Measurements from ENCODE around the gene HYAL3. TPM values are rescaled to one million over a fixed set of nuclear protein-coding genes. Genes with fewer than 3 reads are reported as not detected.
A peak's percentile ranks its signal among the peaks of the same experiment; 100 is the strongest.

The HYAL3 gene
- total and polyA plus RNA-seq, 2 of the 13 experiments (the other 11 are each of a cell fraction or from before 2014, with no cell fraction given) = 5.5 to 10.4 TPM

DNA sequence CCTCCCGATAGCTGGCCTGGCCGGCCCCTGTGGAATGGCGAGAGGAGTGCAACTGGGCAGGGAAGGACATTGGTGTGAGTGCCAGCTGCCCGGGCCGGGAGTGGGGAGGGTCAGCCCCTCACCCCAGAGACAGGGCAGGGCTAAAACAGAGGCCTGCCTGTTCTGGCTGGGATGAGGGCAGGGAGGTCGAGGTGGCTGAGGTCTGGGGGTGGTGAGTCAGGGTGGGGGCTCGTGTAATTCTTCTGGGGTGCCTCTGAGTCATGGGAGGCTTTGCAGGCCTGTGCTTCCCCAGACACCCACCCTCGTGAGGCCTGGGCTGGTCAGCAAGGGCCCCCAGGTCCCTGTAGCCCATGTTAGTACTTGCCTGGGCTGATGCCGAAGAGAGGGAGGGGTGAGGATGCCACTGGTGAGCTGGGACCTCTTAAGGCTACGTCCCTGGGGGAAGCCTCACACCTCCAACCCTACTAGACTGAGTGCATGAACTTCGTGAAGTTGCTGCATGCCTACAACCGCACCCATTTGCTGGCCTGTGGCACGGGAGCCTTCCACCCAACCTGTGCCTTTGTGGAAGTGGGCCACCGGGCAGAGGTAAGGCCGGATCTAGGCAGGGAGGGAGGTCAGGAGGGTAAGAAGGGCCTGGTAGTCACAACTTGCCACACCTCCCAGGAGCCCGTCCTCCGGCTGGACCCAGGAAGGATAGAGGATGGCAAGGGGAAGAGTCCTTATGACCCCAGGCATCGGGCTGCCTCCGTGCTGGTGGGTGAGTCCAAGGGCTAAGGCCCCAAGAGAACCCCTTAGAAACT lies 28.6 kb downstream of the HYAL3 start (continued):
- TF ChIP-seq, protein P1, sequence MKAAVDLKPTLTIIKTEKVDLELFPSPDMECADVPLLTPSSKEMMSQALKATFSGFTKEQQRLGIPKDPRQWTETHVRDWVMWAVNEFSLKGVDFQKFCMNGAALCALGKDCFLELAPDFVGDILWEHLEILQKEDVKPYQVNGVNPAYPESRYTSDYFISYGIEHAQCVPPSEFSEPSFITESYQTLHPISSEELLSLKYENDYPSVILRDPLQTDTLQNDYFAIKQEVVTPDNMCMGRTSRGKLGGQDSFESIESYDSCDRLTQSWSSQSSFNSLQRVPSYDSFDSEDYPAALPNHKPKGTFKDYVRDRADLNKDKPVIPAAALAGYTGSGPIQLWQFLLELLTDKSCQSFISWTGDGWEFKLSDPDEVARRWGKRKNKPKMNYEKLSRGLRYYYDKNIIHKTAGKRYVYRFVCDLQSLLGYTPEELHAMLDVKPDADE (CRISPR knock-in tag; IDR thresholded peaks at IDR 0.05) = no peak
- TF ChIP-seq RAD21 (CRISPR knock-in tag; IDR thresholded peaks at IDR 0.05) (no peak), KLF9 (CRISPR knock-in tag; IDR thresholded peaks at IDR 0.05; ENCODE audit: low read depth) (no peak), TRIM24 (CRISPR knock-in tag; IDR thresholded peaks at IDR 0.05) (no peak), NFE2L2 (IDR thresholded peaks at IDR 0.05; ENCODE audit: low read length) (no peak), ZBTB38 (CRISPR knock-in tag; IDR thresholded peaks at IDR 0.05) (no peak; the same call in 1 of the 2 replicates), ZNF121 (CRISPR knock-in tag; IDR thresholded peaks at IDR 0.05) (no peak), KDM1A (CRISPR knock-in tag; IDR thresholded peaks at IDR 0.05) (no peak), GLI4 (CRISPR knock-in tag; IDR thresholded peaks at IDR 0.05; ENCODE audit: borderline replicate concordance) (peak; percentile 15; the same call in 1 of the 2 replicates), ZNF136 (CRISPR knock-in tag; IDR thresholded peaks at IDR 0.05; ENCODE audit: low read depth) (no peak), FOSL2 (CRISPR knock-in tag; IDR thresholded peaks at IDR 0.05) (peak; percentile 16; the same call in 1 of the 2 replicates), TEAD2 (CRISPR knock-in tag; IDR thresholded peaks at IDR 0.05) (no peak), NR2F2 (IDR thresholded peaks at IDR 0.05; ENCODE audit: borderline replicate concordance, low read depth) (no peak), CBX5 (CRISPR knock-in tag; IDR thresholded peaks at IDR 0.05; ENCODE audit: borderline replicate concordance) (no peak), ATF7 (IDR thresholded peaks at IDR 0.05) (no peak), ATF7 (CRISPR knock-in tag; IDR thresholded peaks at IDR 0.05) (0 out of 2 replicates have a peak, but pooled peaks have one; percentile 8), SAFB2 (CRISPR knock-in tag; IDR thresholded peaks at IDR 0.05; ENCODE audit: borderline replicate concordance, low read depth) (0 out of 2 replicates have a peak, but pooled peaks have one; percentile 39), SATB2 (CRISPR knock-in tag; IDR thresholded peaks at IDR 0.05) (no peak)
- TF ChIP-seq, protein P2, sequence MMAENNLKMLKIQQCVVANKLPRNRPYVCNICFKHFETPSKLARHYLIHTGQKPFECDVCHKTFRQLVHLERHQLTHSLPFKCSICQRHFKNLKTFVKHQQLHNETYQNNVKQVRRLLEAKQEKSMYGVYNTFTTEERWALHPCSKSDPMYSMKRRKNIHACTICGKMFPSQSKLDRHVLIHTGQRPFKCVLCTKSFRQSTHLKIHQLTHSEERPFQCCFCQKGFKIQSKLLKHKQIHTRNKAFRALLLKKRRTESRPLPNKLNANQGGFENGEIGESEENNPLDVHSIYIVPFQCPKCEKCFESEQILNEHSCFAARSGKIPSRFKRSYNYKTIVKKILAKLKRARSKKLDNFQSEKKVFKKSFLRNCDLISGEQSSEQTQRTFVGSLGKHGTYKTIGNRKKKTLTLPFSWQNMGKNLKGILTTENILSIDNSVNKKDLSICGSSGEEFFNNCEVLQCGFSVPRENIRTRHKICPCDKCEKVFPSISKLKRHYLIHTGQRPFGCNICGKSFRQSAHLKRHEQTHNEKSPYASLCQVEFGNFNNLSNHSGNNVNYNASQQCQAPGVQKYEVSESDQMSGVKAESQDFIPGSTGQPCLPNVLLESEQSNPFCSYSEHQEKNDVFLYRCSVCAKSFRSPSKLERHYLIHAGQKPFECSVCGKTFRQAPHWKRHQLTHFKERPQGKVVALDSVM (CRISPR knock-in tag; IDR thresholded peaks at IDR 0.05) = no peak
- TF ChIP-seq, protein P3, sequence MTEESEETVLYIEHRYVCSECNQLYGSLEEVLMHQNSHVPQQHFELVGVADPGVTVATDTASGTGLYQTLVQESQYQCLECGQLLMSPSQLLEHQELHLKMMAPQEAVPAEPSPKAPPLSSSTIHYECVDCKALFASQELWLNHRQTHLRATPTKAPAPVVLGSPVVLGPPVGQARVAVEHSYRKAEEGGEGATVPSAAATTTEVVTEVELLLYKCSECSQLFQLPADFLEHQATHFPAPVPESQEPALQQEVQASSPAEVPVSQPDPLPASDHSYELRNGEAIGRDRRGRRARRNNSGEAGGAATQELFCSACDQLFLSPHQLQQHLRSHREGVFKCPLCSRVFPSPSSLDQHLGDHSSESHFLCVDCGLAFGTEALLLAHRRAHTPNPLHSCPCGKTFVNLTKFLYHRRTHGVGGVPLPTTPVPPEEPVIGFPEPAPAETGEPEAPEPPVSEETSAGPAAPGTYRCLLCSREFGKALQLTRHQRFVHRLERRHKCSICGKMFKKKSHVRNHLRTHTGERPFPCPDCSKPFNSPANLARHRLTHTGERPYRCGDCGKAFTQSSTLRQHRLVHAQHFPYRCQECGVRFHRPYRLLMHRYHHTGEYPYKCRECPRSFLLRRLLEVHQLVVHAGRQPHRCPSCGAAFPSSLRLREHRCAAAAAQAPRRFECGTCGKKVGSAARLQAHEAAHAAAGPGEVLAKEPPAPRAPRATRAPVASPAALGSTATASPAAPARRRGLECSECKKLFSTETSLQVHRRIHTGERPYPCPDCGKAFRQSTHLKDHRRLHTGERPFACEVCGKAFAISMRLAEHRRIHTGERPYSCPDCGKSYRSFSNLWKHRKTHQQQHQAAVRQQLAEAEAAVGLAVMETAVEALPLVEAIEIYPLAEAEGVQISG (CRISPR knock-in tag; IDR thresholded peaks at IDR 0.05) = 0 out of 2 replicates have a peak, but pooled peaks have one; percentile 0
- TF ChIP-seq, protein P4, sequence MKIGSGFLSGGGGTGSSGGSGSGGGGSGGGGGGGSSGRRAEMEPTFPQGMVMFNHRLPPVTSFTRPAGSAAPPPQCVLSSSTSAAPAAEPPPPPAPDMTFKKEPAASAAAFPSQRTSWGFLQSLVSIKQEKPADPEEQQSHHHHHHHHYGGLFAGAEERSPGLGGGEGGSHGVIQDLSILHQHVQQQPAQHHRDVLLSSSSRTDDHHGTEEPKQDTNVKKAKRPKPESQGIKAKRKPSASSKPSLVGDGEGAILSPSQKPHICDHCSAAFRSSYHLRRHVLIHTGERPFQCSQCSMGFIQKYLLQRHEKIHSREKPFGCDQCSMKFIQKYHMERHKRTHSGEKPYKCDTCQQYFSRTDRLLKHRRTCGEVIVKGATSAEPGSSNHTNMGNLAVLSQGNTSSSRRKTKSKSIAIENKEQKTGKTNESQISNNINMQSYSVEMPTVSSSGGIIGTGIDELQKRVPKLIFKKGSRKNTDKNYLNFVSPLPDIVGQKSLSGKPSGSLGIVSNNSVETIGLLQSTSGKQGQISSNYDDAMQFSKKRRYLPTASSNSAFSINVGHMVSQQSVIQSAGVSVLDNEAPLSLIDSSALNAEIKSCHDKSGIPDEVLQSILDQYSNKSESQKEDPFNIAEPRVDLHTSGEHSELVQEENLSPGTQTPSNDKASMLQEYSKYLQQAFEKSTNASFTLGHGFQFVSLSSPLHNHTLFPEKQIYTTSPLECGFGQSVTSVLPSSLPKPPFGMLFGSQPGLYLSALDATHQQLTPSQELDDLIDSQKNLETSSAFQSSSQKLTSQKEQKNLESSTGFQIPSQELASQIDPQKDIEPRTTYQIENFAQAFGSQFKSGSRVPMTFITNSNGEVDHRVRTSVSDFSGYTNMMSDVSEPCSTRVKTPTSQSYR (CRISPR knock-in tag; IDR thresholded peaks at IDR 0.05; ENCODE audit: borderline replicate concordance) = no peak
